Effector CD4-positive, alpha-beta T cell (primary cell): ENCODE results near the gene GRM5.
"Not testable (repeated sequence)": the region's sequence is repeated elsewhere in the genome, so short reads cannot be mapped to it uniquely, and the experiment has no call there.

Experiments used
- DNase-seq: peaks from one replicate; pipeline ENCODE4 v3.0.0-alpha.2; 2020

The GRM5 gene

DNA sequence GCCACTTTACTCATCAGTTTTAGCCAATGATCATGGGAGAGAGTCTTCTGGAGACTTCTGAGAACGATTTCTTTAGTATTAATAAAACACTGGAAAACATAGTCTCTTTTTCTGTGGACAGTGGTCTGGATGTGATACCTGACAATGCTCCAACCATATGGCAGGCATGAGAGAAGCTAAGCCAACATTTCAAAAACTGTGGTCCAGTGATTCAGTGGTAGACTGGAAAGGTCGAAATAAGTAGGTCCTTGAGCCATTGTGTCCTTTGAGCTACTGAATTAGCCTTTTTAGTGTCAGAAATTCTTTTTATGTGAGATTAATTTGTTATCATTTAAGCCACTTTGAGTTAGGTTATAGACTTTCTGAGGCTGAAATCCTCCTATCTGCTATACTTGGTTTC lies 530.5 kb downstream of the GRM5 start:
- no peak for DNase-seq

DNA sequence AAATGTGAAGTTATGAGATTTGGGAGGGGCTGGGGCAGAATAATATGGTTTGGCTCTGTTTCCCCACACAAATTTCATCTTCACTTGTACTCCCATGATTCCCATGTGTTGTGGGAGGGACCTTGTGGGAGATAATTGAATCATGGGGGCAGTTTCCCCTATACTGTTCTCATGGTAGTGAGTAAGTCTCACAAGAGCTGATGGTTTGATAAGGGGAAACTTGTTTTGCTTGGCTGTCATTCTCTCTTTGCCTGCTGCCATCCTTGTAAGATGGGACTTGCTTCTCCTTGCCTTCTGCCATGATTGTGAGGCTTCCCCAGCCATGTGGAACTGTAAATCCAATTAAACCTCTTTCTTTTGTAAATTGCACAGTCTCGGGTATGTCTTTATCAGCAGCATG lies 531.1 kb downstream of the GRM5 start:
- not testable (repeated sequence) for DNase-seq

DNA sequence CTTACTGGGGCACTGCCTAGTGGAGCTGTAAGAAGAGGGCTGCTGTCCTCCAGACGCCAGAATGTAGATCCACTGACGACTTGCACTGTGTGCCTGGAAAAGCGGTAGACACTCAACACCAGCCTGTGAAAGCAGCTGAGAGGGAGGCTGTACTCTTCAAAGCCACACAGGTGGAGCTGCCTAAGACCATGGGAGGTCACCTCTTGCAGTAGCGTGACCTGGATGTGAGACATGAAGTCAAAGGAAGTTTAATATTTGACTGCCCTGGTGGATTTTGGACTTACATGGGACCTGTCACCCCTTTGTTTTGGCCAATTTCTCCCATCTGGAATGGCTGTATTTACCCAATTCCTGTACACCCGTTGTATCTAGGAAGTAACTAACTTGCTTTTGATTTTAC lies 531.6 kb downstream of the GRM5 start:
- no peak for DNase-seq

DNA sequence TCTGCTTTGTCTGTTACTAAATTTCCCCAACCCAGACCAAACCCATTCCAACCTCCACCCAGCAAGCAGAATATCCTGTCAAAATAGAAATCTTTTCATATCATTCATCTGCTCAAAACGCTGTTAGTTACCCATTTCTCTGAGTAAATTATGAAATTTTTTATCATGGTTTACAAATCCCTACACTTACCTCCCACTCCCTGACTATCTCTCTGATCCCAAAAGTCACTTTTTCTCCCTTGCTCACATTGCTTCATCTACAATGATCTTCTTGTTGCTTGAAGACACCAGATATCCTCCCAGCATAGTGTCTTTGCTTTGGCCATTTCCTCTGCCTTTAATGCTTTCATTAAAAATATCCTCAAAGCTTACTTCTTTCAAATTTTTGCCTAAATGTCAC lies 532.8 kb downstream of the GRM5 start:
- no peak for DNase-seq

GRCh38 chr11:88531831-88532230 lies 534.0 kb downstream of the GRM5 start:
- no peak for DNase-seq

DNA sequence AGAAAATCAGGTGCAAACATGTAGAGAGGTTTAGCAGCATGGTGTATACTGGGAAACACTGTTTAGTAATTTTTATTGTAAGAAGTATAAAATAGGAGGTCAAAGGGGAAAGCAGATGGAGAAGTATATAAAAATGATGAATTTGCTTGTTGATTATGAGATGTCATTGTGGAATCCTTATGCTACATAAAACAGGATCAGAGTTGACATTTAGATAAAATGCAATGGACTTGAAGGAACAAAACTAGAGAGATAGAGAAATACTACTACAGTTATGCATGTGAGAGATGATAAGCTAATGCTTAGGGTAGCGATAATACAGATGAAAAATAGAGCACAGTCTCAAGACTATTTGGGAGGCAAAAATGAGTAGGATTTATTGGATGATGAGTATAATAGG lies 536.4 kb downstream of the GRM5 start:
- no peak for DNase-seq

DNA sequence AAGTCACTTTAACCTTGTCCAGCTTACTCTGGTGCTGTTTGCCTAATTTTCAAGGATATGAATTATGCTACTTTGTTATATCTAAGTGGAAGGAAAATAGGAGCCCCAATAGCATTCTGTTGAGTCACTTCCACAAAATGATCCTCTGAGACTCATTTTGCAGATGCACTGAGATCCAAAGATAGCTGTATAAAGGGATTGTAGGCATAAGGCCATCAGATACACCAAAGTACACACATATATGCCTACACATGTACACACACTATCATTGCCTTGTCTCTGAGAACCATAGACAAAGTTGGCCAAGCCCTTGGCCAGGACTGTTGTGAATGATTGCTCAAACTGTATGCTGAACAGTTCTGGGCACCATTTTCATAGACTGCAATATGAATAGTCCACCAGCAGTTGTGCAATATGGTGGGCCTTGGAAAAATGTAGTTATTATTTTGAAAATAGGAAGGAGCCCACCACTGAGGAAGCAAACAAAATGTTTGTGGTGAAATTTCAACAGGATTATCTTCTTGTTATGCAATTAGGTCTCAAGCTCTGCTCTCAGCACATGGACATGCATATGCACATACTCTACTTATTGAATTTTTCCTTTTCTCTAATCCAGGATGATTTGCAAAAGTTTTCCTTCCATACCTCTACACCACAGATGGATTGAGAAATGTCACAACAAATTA lies 542.3 kb downstream of the GRM5 start:
- DNase-seq = no peak

- DNase-seq = no peak
Observed at GRCh38 chr11:88522624-88523385, 543.0 kb downstream of the GRM5 start.

DNA sequence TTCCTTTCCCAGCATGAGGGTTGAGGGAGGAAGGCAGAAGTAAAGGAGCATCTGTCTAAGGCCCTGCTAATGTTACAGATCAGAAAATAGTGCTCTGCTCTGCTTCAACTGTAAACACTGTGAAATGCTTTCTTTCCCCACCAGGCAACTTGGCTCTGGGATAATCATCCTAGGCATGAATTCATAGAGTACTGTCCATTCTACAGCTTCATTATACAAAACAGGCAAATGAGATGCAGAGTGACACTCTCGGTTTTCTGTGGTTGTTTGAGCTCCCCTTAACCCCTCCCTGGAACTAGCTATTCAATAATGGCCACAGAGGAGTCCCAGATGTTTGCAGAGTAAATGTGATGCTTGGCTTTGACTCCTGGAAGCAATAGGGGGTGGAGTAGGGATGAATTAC lies 544.0 kb downstream of the GRM5 start:
- DNase-seq = no peak

GRCh38 chr11:88521399-88521798 lies 544.4 kb downstream of the GRM5 start:
- no peak for DNase-seq

GRCh38 chr11:88520391-88520790 lies 545.4 kb downstream of the GRM5 start:
- DNase-seq = no peak

DNA sequence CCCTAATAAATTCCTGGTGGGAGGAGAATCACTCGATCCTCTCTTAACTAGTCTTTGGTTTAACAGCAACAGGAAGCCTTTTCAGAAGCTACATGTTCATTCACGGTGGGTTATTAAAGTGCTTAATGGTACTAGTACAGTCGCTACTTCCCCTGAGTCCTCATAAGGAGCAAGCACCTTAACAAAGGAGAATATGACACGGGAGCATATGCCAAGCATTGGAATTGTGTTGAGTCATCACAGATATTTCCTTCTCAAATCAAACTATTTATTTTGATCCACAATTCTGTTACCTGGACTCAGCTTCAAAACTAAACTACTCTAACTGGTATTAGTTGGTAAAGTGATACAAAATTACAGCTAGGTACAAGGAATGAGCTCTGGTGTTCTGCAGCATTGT lies 550.8 kb downstream of the GRM5 start:
- no peak for DNase-seq

- no peak for DNase-seq
Observed at GRCh38 chr11:88511006-88511405, 554.8 kb downstream of the GRM5 start.

GRCh38 chr11:88508759-88509581 lies 556.8 kb downstream of the GRM5 start:
- DNase-seq = no peak

DNA sequence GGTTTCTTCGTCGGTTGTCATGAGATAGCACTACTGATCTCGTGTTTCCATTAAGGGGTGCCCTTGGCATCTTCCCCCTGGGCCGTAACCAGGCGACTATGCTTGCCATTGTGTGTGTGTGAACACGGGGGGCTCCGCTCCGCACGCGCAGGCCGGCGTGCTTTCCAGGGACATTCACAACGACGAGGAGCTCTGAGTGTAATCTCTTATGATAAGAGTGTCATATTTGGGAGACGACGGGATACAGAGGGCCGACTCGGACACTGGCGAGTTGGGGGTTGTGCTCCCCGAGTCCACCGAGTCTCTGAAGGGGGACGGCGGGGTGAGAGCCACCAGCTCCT lies 557.4 kb downstream of the GRM5 start:
- no peak for DNase-seq

DNA sequence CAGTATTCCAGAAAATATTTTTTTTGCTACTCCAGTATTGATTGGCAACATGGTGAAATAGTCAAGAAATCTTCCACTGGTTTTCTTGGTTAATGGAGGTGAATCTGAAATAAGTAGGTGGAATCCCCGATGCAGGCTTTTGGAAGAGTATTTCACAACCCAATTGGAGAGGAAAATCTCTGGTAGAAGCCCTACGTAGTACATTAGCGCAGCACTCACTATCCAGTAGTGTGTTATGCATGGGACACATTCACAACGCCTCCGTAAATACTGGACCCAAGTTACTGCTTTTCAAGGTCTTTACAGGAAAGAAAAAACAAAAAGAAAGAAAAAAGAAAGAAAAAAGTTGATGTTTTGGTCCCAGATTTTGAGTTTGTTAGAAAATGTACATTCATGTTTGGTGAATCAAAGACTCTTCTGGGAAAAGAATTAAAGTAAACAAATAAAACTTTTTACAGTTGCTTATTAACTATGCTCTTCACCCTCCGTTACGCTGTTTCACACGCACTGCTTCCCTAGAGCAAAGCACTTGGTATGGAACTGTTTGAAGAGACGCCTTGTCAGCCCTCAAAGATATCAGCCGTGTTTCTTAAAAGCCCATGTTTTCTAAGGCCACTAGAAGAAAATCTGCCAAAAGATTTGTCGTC lies 557.9 kb downstream of the GRM5 start:
- no peak for DNase-seq

GRCh38 chr11:88501541-88501940 lies 564.2 kb downstream of the GRM5 start:
- no peak for DNase-seq

DNA sequence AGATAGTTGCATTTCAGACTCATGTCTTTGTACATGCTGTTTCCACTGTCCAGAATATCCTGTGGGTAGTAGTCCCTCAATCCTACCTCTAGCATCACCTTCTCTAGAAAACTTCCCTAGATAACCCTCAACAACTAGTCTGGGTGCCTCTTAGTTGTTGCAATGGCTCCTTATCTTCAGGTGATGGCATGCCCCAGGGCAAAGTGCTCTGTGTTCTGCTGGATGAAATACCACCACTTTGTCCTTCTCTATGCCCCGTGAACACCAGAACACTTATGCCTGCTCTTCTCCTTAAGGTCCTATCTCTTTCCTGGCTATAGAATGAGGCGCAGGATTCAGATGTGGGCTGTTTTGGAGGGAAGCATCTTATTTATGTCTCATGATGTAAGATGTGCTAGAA lies 569.9 kb downstream of the GRM5 start:
- no peak for DNase-seq

DNA sequence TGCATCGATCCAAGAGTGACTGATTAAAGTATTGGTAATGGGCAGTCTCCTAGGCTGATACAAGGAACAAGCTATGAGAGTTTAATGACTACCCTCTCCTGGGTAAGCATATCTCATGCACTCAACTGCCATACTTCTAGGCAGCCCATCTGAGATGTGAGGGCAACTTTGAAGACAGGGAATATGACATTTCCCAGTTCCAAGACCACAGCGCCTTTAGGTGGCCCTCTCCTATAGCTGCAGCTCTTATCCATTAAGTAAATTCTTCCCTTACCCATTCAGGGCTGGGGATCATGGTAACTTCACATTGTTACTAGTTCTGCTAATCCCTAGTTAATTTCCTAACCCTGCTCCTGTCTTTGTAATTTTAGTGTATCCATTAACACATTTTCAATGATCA lies 570.9 kb downstream of the GRM5 start:
- no peak for DNase-seq

- DNase-seq = no peak
Observed at GRCh38 chr11:88491674-88492073, 574.1 kb downstream of the GRM5 start.

DNA sequence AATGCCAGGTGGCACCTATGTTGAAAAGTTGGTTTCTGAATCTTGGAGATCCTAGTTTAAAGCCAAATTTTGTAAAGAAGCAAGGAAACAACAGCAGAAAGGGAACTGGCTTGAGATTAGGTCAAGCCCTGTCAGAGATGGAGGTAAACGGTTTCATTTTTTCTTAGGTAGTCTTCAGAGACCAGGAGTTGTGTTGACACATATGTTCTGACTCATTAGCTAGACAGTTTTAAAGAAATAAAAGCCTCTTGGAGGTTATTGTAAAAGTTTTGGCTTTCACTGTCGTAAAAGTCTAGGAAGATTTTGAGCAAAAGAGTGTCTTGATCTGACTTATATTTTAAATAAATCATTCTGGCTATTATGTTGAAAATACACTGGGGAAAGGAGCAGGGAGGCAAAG lies 576.8 kb downstream of the GRM5 start:
- DNase-seq = no peak

DNA sequence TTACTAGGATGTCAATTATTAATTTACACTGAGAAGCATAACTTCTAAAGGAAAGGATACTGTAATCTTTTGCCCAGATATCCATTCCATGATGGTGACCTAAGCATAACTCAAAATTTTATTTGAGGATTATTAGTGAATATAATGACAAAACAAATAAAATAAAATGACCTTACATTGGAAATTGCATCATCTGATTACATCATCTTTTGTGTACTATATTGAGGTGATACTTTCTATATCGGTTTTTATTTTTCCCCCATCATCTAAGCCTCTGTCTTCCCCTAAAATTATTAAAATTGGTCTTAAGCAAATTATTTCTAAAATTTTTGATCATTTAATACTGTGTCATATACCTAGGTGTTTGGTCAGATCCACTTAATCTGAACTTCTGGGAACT lies 578.1 kb downstream of the GRM5 start:
- no peak for DNase-seq

DNA sequence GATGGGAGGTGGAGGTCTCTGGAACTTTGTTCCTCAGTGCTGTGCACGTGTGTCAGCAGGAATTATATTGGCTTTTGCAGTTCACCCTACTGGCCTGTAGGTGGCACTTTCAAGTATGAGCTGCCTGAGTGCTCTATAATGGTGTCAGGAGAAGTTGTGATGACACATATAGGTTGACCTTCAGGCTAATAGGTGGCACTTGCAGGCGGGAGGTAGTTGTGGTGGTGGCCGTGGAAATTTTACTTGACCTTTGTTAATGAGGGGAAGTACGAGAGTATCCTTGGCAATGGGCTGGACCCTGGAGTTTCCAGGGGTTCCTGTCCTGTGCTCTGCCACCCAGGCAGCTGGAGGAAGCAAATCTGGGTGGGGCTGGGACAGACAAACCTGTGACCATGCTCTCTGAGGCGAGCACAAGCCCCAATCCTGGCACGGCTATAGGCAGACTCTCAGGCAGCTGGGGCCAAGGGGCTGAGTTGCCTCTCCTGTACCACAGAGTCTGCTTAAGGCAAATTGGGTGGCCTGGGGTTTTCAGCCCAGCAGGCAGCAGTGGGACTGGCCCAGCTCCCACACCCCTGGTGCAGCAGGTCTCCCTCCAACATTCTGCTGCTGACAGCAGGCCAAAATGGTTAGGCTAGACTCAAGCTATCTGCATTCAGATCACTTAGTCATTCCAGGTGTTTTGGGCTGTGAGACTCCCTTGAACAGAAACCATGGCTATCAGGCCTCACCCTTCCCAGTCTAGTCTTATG lies 580.7 kb downstream of the GRM5 start:
- DNase-seq = no peak
